Activated naive CD4-positive, alpha-beta T cell treated with anti-CD3 and anti-CD28 coated beads for 36 hours (primary cell): ENCODE measurements around the gene MAP2K4. TPM values are rescaled to one million over a fixed set of nuclear protein-coding genes. Genes with fewer than 3 reads are reported as not detected.
"Not testable (repeated sequence)": the region's sequence is repeated elsewhere in the genome, so short reads cannot be mapped to it uniquely, and the experiment has no call there.

Experiments
- CTCF ChIA-PET: fragments of 350-600 bp; sonication (Branson Sonifier 250); formaldehyde crosslinking; loops from one replicate; lab custom pipeline; 2021; ENCODE audit warnings: antibody characterized with exemption; lab: Charles Lee
- DNase-seq: peaks from one replicate; pipeline ENCODE4 v3.0.0-alpha.2; 2020
- H3K27ac Mint-ChIP-seq: one replicate; pipeline ENCODE4 v1.8.0; 2021; ENCODE audit warnings: mild to moderate bottlenecking, mixed read lengths
- H3K27me3 Mint-ChIP-seq: one replicate; pipeline ENCODE4 v1.8.0; 2021; ENCODE audit warnings: low read depth, mixed read lengths
- H3K36me3 Mint-ChIP-seq: one replicate; pipeline ENCODE4 v1.8.0; 2021; ENCODE audit warnings: low read depth, mixed read lengths
- H3K4me1 Mint-ChIP-seq: one replicate; pipeline ENCODE4 v1.8.0; 2021; ENCODE audit warnings: low read depth, mixed read lengths
- H3K4me3 Mint-ChIP-seq: one replicate; pipeline ENCODE4 v1.8.0; 2021; ENCODE audit warnings: mild to moderate bottlenecking, moderate library complexity, mixed read lengths
- H3K9me3 Mint-ChIP-seq: one replicate; pipeline ENCODE4 v1.8.0; 2021; ENCODE audit warnings: mixed read lengths
- intact Hi-C: fragments of 100-400 bp; cut with micrococcal nuclease; formaldehyde crosslinking; loops from one replicate; pipeline ENCODE4 v1.15.1; 2023
- total RNA-seq, 2 experiments: library from RNA; stranded (reverse); gene quantifications; one replicate each; pipeline ENCODE4 v1.2.3, GENCODE V29; 2021

The MAP2K4 gene
- 10 to 100 TPM; 22.5 to 23.5 TPM for total RNA-seq

DNA sequence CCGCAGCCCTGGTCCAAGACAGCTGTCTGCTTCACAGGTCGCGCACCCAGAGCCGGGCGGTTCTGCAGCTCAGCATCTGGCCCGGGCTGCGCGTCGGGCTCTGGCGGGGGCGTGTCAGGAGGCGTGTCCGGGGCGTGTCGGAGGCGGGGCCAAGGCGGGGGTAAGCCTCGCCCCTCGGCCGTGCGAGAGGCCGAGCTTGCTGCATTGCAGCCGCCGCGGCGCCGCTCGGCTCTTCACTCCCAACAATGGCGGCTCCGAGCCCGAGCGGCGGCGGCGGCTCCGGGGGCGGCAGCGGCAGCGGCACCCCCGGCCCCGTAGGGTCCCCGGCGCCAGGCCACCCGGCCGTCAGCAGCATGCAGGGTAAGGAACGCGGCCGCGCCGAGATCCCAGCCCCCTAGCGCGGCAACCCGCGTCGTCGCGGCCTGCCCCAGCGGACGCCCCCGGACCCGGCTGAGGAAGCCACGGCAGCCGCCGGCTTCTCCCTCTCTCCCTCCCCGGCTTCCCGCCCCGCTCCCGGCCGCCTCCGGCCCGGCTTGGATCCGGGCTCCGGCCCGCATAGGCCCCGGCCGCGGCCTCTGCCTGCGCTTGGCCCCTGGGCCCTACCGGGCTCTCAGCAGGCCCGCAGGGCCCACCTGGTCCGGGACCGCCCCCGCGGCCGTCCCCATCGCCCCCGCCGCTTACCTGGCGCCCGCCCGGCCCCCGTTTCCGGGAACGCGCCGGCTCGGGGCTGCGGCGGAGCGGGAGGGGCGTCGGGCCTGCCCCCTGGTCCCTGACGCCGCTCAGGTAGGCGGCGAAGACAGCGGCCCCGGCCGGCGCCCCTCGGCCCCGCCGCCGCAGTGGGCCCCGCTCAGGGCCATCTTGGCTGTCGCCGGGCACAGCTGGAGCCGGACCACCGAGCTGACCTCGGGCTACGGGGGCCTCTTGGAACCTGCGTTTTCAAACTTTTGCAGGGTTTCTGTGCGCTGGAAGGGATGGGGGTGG lies at the start of gene MAP2K4:
Gene MAP2K4 (plus strand): TSS at position 236 of the 981 bp plus-strand sequence. CDS start 10 bp downstream, at position 246.
- peak; percentile 93 for DNase-seq
- CTCF ChIA-PET, result interaction anchor here (1.3 to 1.5 kb wide), 2 partner anchors 22 to 24 kb away, joined by 3 read pairs; partner anchors contain the start of gene ZNF18
- peaks cover 45% of the 10 kb centered on the region for H3K4me1 Mint-ChIP-seq
- no peaks in the 10 kb centered on the region for H3K9me3 Mint-ChIP-seq
- intact Hi-C loops, result loop anchor here (1.0 kb wide), 1 partner anchor 24 kb away; the partner anchor contains the start of gene ZNF18
- H3K27me3 Mint-ChIP-seq, result no peaks in the 10 kb centered on the region
- H3K4me3 Mint-ChIP-seq, result peak within 1 kb of the TSS; percentile 73
- peak within 1 kb of the TSS; percentile 73 for H3K27ac Mint-ChIP-seq
- no peaks in the 10 kb centered on the region for H3K36me3 Mint-ChIP-seq

GRCh38 chr17:11972741-11973140 lies 47.9 kb upstream of the MAP2K4 start:
- DNase-seq, H3K4me3 Mint-ChIP-seq, H3K27me3 Mint-ChIP-seq, H3K4me1 Mint-ChIP-seq, CTCF ChIA-PET, H3K27ac Mint-ChIP-seq, intact Hi-C loops: not testable (repeated sequence)
- Mint-ChIP-seq H3K36me3 (peaks cover 70% of the 10 kb centered on the region), H3K9me3 (peaks cover 34% of the 10 kb centered on the region)

DNA sequence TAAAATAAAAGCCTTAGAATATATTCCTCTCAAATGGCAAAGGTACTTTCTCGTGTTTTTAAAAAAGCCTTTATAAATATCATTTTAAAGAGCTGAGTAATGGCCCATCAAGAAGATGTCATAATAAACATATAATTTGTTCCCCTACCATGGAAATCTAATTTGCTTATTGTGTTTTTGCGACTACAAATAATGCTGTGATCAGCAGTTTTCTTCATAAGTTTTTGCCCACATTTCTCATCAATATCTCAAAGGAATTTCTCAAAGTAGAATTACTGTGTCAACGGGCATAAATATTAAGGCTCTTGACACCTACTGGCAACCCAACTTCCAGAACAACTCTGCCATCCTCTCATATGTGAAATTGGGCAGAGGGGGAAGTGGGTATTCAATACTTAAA lies 40.9 kb upstream of the MAP2K4 start:
- DNase-seq, result no peak
- Mint-ChIP-seq H3K27me3 (no peaks in the 10 kb centered on the region), H3K9me3 (peaks cover 2% of the 10 kb centered on the region), H3K4me1 (no peaks in the 10 kb centered on the region), H3K36me3 (peaks cover 71% of the 10 kb centered on the region), H3K4me3 (no peak overlapping the region), H3K27ac (no peak overlapping the region)
- CTCF ChIA-PET, result no interaction called here
- intact Hi-C loops, result no loop called here

GRCh38 chr17:11980813-11981212 lies 39.9 kb upstream of the MAP2K4 start:
- no peak for DNase-seq
- CTCF ChIA-PET, result interaction anchor here (0.6 to 0.7 kb wide), 2 partner anchors 18 to 82 kb away, joined by 3 read pairs; no protein-coding TSS in a partner anchor
- H3K4me1 Mint-ChIP-seq, result no peaks in the 10 kb centered on the region
- peaks cover 64% of the 10 kb centered on the region for H3K36me3 Mint-ChIP-seq
- H3K27me3 Mint-ChIP-seq, result no peaks in the 10 kb centered on the region
- peaks cover 2% of the 10 kb centered on the region for H3K9me3 Mint-ChIP-seq
- H3K27ac Mint-ChIP-seq, result no peak overlapping the region
- no peak overlapping the region for H3K4me3 Mint-ChIP-seq
- intact Hi-C loops, result no loop called here

DNA sequence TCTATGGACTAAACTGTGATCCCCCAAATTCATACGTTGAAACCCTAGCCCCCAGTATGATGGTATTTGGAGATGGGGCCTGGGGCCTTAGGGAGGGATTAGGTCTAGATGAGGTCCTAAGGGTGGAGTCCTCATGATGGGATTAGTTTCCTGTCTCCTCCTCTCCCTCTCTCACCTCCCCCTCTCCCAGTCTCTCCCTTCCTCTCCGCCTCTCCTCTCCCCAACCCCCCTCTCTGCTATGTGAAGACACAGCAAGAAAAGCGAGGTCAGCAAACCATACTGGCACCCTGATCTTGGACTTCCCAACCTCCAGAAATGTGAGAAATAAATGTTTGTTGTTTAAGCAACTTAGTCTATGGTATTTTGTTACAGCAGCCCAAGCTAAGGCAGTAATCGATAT lies 38.8 kb upstream of the MAP2K4 start:
- H3K36me3 Mint-ChIP-seq, result peaks cover 59% of the 10 kb centered on the region
- intact Hi-C loops, result no loop called here
- H3K27me3 Mint-ChIP-seq, result no peaks in the 10 kb centered on the region
- no peaks in the 10 kb centered on the region for H3K4me1 Mint-ChIP-seq
- CTCF ChIA-PET, result interaction anchor here (0.7 kb wide), 1 partner anchor 1098 kb away, joined by 3 read pairs; no protein-coding TSS in a partner anchor
- no peak for DNase-seq
- no peak overlapping the region for H3K27ac Mint-ChIP-seq
- H3K9me3 Mint-ChIP-seq, result no peaks in the 10 kb centered on the region
- H3K4me3 Mint-ChIP-seq, result no peak overlapping the region

DNA sequence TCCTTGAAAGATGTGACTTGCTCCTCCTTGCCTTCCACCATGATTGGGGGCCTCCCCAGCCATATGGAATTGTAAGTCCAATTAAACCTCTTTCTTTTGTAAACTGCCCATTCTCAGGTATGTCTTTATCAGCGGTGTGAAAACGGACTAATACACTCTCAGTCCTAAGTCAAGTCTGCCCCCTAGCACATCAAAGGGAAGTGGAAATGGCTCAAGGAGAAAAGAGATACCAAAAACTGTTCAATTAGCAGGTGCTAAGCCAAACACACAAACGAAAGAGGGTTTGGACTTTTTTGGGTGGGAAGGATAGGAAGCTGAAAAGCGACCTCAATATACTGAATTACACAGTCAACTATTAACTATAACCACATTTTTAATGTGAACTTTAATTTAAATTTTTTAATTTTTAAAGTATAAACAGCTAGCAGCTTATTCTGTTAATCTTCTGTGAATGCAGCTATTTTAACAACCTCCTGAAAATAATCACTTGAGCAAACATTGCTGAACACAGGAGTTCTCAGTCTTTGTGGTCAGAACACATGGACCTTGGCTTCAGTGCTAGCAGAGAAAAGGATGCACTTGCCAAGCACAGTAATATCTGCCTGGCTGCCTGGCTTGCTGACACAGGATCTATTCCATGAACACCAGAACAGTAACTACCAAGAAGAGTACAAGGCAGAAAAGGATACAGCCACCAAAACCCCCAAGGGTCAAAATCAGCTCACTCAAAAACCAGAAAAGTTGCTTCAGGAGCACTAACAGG lies 34.3 kb upstream of the MAP2K4 start:
- H3K4me3 Mint-ChIP-seq, result no peak overlapping the region
- CTCF ChIA-PET, result interaction anchor here (0.7 to 1.4 kb wide), 3 partner anchors 11 to 28 kb away, joined by 3 to 4 read pairs (median 3); partner anchors contain the start of gene ZNF18
- H3K27ac Mint-ChIP-seq, result no peak overlapping the region
- no peaks in the 10 kb centered on the region for H3K9me3 Mint-ChIP-seq
- intact Hi-C loops, result loop anchor here (5.0 kb wide), 1 partner anchor 1109 kb away; no protein-coding TSS in a partner anchor
- peaks cover 6% of the 10 kb centered on the region for H3K4me1 Mint-ChIP-seq
- peaks cover 61% of the 10 kb centered on the region for H3K36me3 Mint-ChIP-seq
- H3K27me3 Mint-ChIP-seq, result no peaks in the 10 kb centered on the region
- no peak for DNase-seq

DNA sequence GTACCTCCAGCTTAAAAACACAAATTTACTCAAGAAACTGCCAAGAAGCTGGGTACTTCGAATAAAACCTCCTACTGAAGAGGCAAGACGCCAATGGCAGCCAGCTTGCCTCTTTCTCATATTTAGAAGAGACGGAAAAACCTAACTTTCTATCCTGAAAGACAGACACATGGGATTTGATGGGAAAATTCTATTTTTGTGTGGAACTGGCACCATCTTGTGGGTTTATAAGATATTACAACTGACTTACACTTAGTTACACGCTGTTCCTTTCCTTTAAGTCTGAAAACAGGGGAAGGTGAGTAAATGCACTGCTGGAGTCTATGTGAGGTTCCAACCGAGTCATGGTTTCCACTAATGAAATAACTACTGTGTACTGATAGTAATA lies 33.7 kb upstream of the MAP2K4 start:
- no peak for DNase-seq
- intact Hi-C loops, result loop anchor here (5.0 kb wide), 1 partner anchor 1110 kb away; no protein-coding TSS in a partner anchor
- Mint-ChIP-seq H3K27ac (no peak overlapping the region), H3K36me3 (peaks cover 61% of the 10 kb centered on the region), H3K9me3 (no peaks in the 10 kb centered on the region), H3K4me1 (peaks cover 6% of the 10 kb centered on the region), H3K27me3 (no peaks in the 10 kb centered on the region), H3K4me3 (no peak overlapping the region)
- CTCF ChIA-PET, result interaction anchor here (0.7 to 1.4 kb wide), 2 partner anchors 19 to 28 kb away, joined by 3 to 4 read pairs; no protein-coding TSS in a partner anchor

DNA sequence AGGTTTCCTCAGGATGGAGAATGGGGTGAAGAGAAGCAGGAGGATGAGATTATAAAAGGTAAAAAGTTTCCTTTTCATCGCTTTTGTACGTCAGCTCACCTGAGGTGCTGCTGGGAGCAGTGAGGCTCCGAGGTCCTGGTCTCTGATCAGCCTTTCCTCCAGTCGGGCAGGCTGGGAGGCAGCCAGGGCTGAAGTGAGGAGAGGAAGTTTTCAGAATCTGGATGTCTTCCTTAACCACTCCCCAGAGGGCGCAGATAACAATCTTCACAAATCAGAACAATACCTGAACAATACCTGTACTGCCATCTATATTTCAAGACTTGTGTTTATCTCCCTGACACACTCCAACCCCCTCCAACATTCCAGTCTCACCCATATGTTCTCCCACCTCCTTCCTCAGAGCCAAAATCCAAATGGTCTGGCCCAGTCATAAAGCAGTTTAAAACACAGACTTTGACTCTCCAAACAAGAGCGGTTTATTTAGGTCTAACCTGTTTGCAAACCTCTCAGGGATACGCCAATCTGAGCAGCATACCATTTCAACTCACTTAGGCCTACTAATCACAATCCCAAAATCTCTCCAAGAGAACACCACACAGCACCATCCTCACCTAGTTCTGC lies 30.2 kb upstream of the MAP2K4 start:
- intact Hi-C loops, result loop anchor here (10.0 kb wide), 1 partner anchor 1256 kb away; the partner anchor contains the start of gene TMEM220
- CTCF ChIA-PET, result no interaction called here
- Mint-ChIP-seq H3K27ac (no peak overlapping the region), H3K9me3 (no peaks in the 10 kb centered on the region), H3K27me3 (no peaks in the 10 kb centered on the region), H3K4me3 (no peak overlapping the region), H3K36me3 (peaks cover 53% of the 10 kb centered on the region), H3K4me1 (peaks cover 19% of the 10 kb centered on the region)
- DNase-seq, result no peak

- CTCF ChIA-PET, result no interaction called here
- no peak overlapping the region for H3K4me3 Mint-ChIP-seq
- intact Hi-C loops, result loop anchor here (10.0 kb wide), 1 partner anchor 1257 kb away; the partner anchor contains the start of gene TMEM220
- no peaks in the 10 kb centered on the region for H3K27me3 Mint-ChIP-seq
- no peak for DNase-seq
- H3K4me1 Mint-ChIP-seq, result peaks cover 23% of the 10 kb centered on the region
- peaks cover 49% of the 10 kb centered on the region for H3K36me3 Mint-ChIP-seq
- no peaks in the 10 kb centered on the region for H3K9me3 Mint-ChIP-seq
- no peak overlapping the region for H3K27ac Mint-ChIP-seq
Observed at GRCh38 chr17:11991461-11991860, 29.2 kb upstream of the MAP2K4 start.

DNA sequence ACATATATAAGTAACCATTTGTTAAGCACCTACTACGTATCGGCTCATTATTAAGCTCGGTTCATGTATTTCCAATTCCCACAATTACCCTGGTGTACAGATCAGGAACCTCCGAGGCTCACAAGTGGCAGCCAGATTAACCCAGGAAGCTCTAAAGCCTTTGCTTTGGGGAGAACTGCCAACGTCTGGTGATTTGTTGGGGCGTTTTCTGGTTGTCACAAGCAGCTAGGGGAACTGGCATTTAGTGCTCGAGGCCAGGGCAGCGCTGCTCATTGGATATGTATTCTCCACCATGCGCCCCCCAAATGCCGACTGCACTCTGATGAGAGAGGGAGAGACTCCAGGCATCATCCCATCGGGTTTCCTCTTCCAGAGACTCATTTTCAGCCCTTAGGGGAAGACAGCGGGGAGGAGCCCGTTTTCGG lies 23.9 kb upstream of the MAP2K4 start:
- Mint-ChIP-seq H3K9me3 (no peaks in the 10 kb centered on the region), H3K4me1 (peaks cover 24% of the 10 kb centered on the region), H3K36me3 (peaks cover 15% of the 10 kb centered on the region), H3K27ac (peak overlapping the region; percentile 81), H3K4me3 (peak overlapping the region; percentile 88), H3K27me3 (no peaks in the 10 kb centered on the region)
- CTCF ChIA-PET, result interaction anchor here (0.6 to 1.4 kb wide), 4 partner anchors 11 to 1425 kb away, joined by 3 read pairs; partner anchors contain the start of gene MAP2K4
- DNase-seq, result peak; percentile 47
- intact Hi-C loops, result loop anchor here (1.0 to 10.0 kb wide), 5 partner anchors 24 to 1262 kb away; partner anchors contain the start of genes ELAC2, MAP2K4 and TMEM220
